Mesendoderm (in vitro differentiated cells): Measurements from ENCODE around the gene MYL11.

Experiments
- DNase-seq: peaks from one replicate; pipeline ENCODE4 v3.0.0; 2013
- H2AK5ac ChIP-seq: 2 replicates; pipeline ENCODE4 v1.6.1; 2013; ENCODE audit warnings: low read length, inconsistent platforms
- H2BK120ac ChIP-seq: 2 replicates; pipeline ENCODE4 v1.6.1; 2013; ENCODE audit warnings: low read depth, mild to moderate bottlenecking, low read length, moderate library complexity, mixed read lengths
- H2BK15ac ChIP-seq: replicated peaks from 2 replicates; pipeline ENCODE4 v1.6.1; 2013; ENCODE audit warnings: low read depth, mild to moderate bottlenecking, moderate library complexity
- H2BK5ac ChIP-seq: 2 replicates; pipeline ENCODE4 v1.6.1; 2013; ENCODE audit warnings: low read length, inconsistent platforms
- H3K18ac ChIP-seq: 2 replicates; pipeline ENCODE4 v1.6.1; 2013; ENCODE audit warnings: mild to moderate bottlenecking, low read length, mixed read lengths
- H3K23ac ChIP-seq: one replicate; pipeline ENCODE4 v1.6.1; 2013; ENCODE audit warnings: low read length
- H3K27ac ChIP-seq: 2 replicates; pipeline ENCODE4 v1.5.1; 2013; ENCODE audit warnings: low read depth, mild to moderate bottlenecking, inconsistent platforms, low read length, moderate library complexity
- H3K27me3 ChIP-seq: 2 replicates; pipeline ENCODE4 v1.6.1; 2013; ENCODE audit warnings: low read length, control low read depth, mild to moderate bottlenecking, inconsistent platforms; ENCODE audit not compliant: insufficient read depth, poor library complexity
- H3K36me3 ChIP-seq: 2 replicates; pipeline ENCODE4 v1.6.1; 2013; ENCODE audit warnings: low read length, inconsistent platforms; ENCODE audit not compliant: control insufficient read depth, insufficient read depth
- H3K4ac ChIP-seq: one replicate; pipeline ENCODE4 v1.6.1; 2013; ENCODE audit warnings: low read depth, mild to moderate bottlenecking, low read length, moderate library complexity
- H3K4me1 ChIP-seq: 2 replicates; pipeline ENCODE4 v1.6.1; 2013; ENCODE audit warnings: low read depth, low read length, inconsistent platforms; ENCODE audit not compliant: control insufficient read depth
- H3K4me2 ChIP-seq: 2 replicates; pipeline ENCODE4 v1.6.1; 2013; ENCODE audit warnings: low read length
- H3K4me3 ChIP-seq: 2 replicates; pipeline ENCODE4 v1.5.1; 2013; ENCODE audit warnings: mild to moderate bottlenecking, low read length
- H3K56ac ChIP-seq: one replicate; pipeline ENCODE4 v1.6.1; 2013; ENCODE audit warnings: low read length
- H3K79me1 ChIP-seq: 2 replicates; pipeline ENCODE4 v1.6.1; 2013; ENCODE audit warnings: low read length, inconsistent platforms
- H3K79me2 ChIP-seq: 2 replicates; pipeline ENCODE4 v1.6.1; 2013; ENCODE audit warnings: mild to moderate bottlenecking, low read length; ENCODE audit not compliant: control insufficient read depth, insufficient read depth
- H3K9ac ChIP-seq: 2 replicates; pipeline ENCODE4 v1.6.1; 2013; ENCODE audit warnings: low read length, inconsistent platforms
- H4K5ac ChIP-seq: one replicate; pipeline ENCODE4 v1.6.1; 2013; ENCODE audit warnings: low read length
- H4K8ac ChIP-seq: one replicate; pipeline ENCODE4 v1.6.1; 2013; ENCODE audit warnings: low read depth, mild to moderate bottlenecking, control low read depth, low read length, moderate library complexity
- WGBS: extraction: QIAGEN DNeasy Blood & Tissue Kit; methylation state at CpG from one replicate; pipeline ENCODE4 v1.1.7; 2013; ENCODE audit warnings: low lambda C conversion rate, missing lambda C conversion rate; ENCODE audit not compliant: insufficient coverage; ENCODE audit errors: extremely low coverage; 5-methylcytosine and 5-hydroxymethylcytosine counted together

The MYL11 gene

GRCh38 chr16:30367349-30368009 lies 7.1 kb upstream of the MYL11 start:
- Histone ChIP-seq H3K9ac (peak overlapping the region; percentile 84), H4K5ac (no peak overlapping the region), H3K4me3 (no peak overlapping the region), H3K23ac (no peak overlapping the region), H3K27me3 (no peaks in the 10 kb centered on the region), H3K79me2 (peaks cover 30% of the 10 kb centered on the region), H3K27ac (no peak overlapping the region), H3K18ac (no peak overlapping the region), H3K4me2 (peak overlapping the region; percentile 96), H3K36me3 (peaks cover 2% of the 10 kb centered on the region), H2BK120ac (no peak overlapping the region), H2AK5ac (no peak overlapping the region), H2BK15ac (no peak overlapping the region), H3K79me1 (peaks cover 27% of the 10 kb centered on the region), H2BK5ac (no peak overlapping the region), H3K4ac (no peak overlapping the region), H3K4me1 (peaks cover 20% of the 10 kb centered on the region), H3K56ac (peak overlapping the region; percentile 87), H4K8ac (no peak overlapping the region)
- no peak for DNase-seq
- no CpG with 5 or more reads among the region's 10 CpGs for WGBS

- H3K4ac ChIP-seq: no peak overlapping the region
- H3K4me3 ChIP-seq: peak overlapping the region; percentile 5
- H3K27ac ChIP-seq: no peak overlapping the region
- H3K23ac ChIP-seq: no peak overlapping the region
- no peak for DNase-seq
- peaks cover 27% of the 10 kb centered on the region for H3K79me1 ChIP-seq
- peak overlapping the region; percentile 96 for H3K4me2 ChIP-seq
- peaks cover 20% of the 10 kb centered on the region for H3K4me1 ChIP-seq
- H3K27me3 ChIP-seq: no peaks in the 10 kb centered on the region
- peak overlapping the region; percentile 87 for H3K56ac ChIP-seq
- no peak overlapping the region for H3K18ac ChIP-seq
- peak overlapping the region; percentile 84 for H3K9ac ChIP-seq
- peaks cover 30% of the 10 kb centered on the region for H3K79me2 ChIP-seq
- no peak overlapping the region for H2BK15ac ChIP-seq
- H2BK5ac ChIP-seq: no peak overlapping the region
- no CpG with 5 or more reads among the region's 8 CpGs for WGBS
- H2BK120ac ChIP-seq: no peak overlapping the region
- H4K5ac ChIP-seq: no peak overlapping the region
- peaks cover 2% of the 10 kb centered on the region for H3K36me3 ChIP-seq
- H4K8ac ChIP-seq: no peak overlapping the region
- H2AK5ac ChIP-seq: no peak overlapping the region
These were observed 6.3 kb upstream of the MYL11 start for GRCh38 chr16:30368122-30368791.

GRCh38 chr16:30368792-30369090 lies 5.9 kb upstream of the MYL11 start:
- peaks cover 27% of the 10 kb centered on the region for H3K79me1 ChIP-seq
- peaks cover 2% of the 10 kb centered on the region for H3K36me3 ChIP-seq
- H3K23ac ChIP-seq: no peak overlapping the region
- H3K4me3 ChIP-seq: peak overlapping the region; percentile 5
- peaks cover 30% of the 10 kb centered on the region for H3K79me2 ChIP-seq
- H3K18ac ChIP-seq: no peak overlapping the region
- no peak overlapping the region for H4K8ac ChIP-seq
- no CpG with 5 or more reads among the region's 4 CpGs for WGBS
- peak overlapping the region; percentile 87 for H3K56ac ChIP-seq
- peak overlapping the region; percentile 96 for H3K4me2 ChIP-seq
- peak overlapping the region; percentile 84 for H3K9ac ChIP-seq
- H2AK5ac ChIP-seq: no peak overlapping the region
- no peak overlapping the region for H3K4ac ChIP-seq
- no peaks in the 10 kb centered on the region for H3K27me3 ChIP-seq
- no peak overlapping the region for H2BK120ac ChIP-seq
- H2BK5ac ChIP-seq: no peak overlapping the region
- H4K5ac ChIP-seq: no peak overlapping the region
- DNase-seq: no peak
- H3K27ac ChIP-seq: no peak overlapping the region
- H2BK15ac ChIP-seq: no peak overlapping the region
- peaks cover 20% of the 10 kb centered on the region for H3K4me1 ChIP-seq

- no peak overlapping the region for H2AK5ac ChIP-seq
- peaks cover 27% of the 10 kb centered on the region for H3K79me1 ChIP-seq
- peak overlapping the region; percentile 5 for H3K4me3 ChIP-seq
- H3K18ac ChIP-seq: peak overlapping the region; percentile 44
- WGBS: no CpG with 5 or more reads among the region's 45 CpGs
- peak overlapping the region; percentile 84 for H3K9ac ChIP-seq
- H4K5ac ChIP-seq: no peak overlapping the region
- peak overlapping the region; percentile 18 for H2BK120ac ChIP-seq
- H3K23ac ChIP-seq: no peak overlapping the region
- H4K8ac ChIP-seq: no peak overlapping the region
- H3K27ac ChIP-seq: no peak overlapping the region
- DNase-seq: no peak
- peak overlapping the region; percentile 86 for H3K4ac ChIP-seq
- no peak overlapping the region for H2BK5ac ChIP-seq
- peak overlapping the region; percentile 96 for H3K4me2 ChIP-seq
- peak overlapping the region; percentile 87 for H3K56ac ChIP-seq
- no peaks in the 10 kb centered on the region for H3K27me3 ChIP-seq
- no peak overlapping the region for H2BK15ac ChIP-seq
- peaks cover 2% of the 10 kb centered on the region for H3K36me3 ChIP-seq
- peaks cover 30% of the 10 kb centered on the region for H3K79me2 ChIP-seq
- peaks cover 20% of the 10 kb centered on the region for H3K4me1 ChIP-seq
These were observed 5.3 kb upstream of the MYL11 start for GRCh38 chr16:30369091-30369937.

GRCh38 chr16:30369938-30370455 lies 4.6 kb upstream of the MYL11 start:
- no peak overlapping the region for H3K23ac ChIP-seq
- no peaks in the 10 kb centered on the region for H3K27me3 ChIP-seq
- peak overlapping the region; percentile 43 for H3K4me3 ChIP-seq
- peaks cover 2% of the 10 kb centered on the region for H3K36me3 ChIP-seq
- H3K79me1 ChIP-seq: peaks cover 27% of the 10 kb centered on the region
- no CpG with 5 or more reads among the region's 76 CpGs for WGBS
- H3K4me2 ChIP-seq: no peak overlapping the region
- peak overlapping the region; percentile 44 for H3K18ac ChIP-seq
- peak overlapping the region; percentile 87 for H3K56ac ChIP-seq
- peak overlapping the region; percentile 86 for H3K4ac ChIP-seq
- H3K4me1 ChIP-seq: peaks cover 20% of the 10 kb centered on the region
- peak overlapping the region; percentile 64 for H3K27ac ChIP-seq
- no peak for DNase-seq
- H2BK15ac ChIP-seq: no peak overlapping the region
- H2BK120ac ChIP-seq: peak overlapping the region; percentile 18
- H4K5ac ChIP-seq: no peak overlapping the region
- H2AK5ac ChIP-seq: no peak overlapping the region
- H4K8ac ChIP-seq: no peak overlapping the region
- peaks cover 30% of the 10 kb centered on the region for H3K79me2 ChIP-seq
- no peak overlapping the region for H2BK5ac ChIP-seq
- peak overlapping the region; percentile 84 for H3K9ac ChIP-seq
